H1 (cell line): Measurements from ENCODE around the gene ALDH3B1. TPM values are rescaled to one million over a fixed set of nuclear protein-coding genes. Genes with fewer than 3 reads are reported as not detected.

Source experiments
- BCL11A ChIP-seq, 2 experiments: IDR thresholded peaks; one replicate each; pipeline ENCODE4 v1.6.1; 2011; ENCODE audit warnings: low read depth in 2 of 2, low read length in 2 of 2, mild to moderate bottlenecking in 2 of 2
- BRCA1 ChIP-seq: IDR thresholded peaks from 2 replicates; pipeline ENCODE4 v1.6.1; 2012; ENCODE audit warnings: low read depth, low read length, improper control_type of control experiment
- CEBPB ChIP-seq: IDR thresholded peaks from 2 replicates; pipeline ENCODE4 v1.6.1; 2012; ENCODE audit warnings: low read depth, low read length
- EGR1 ChIP-seq: IDR thresholded peaks from 2 replicates; pipeline ENCODE4 v1.6.1; 2011; ENCODE audit warnings: low read depth, low read length, borderline replicate concordance
- EZH2 ChIP-seq: fragments of 200-600 bp; sonication (generic); IDR thresholded peaks from 2 replicates; pipeline ENCODE4 v1.7.1; 2012; ENCODE audit warnings: low read depth, mild to moderate bottlenecking, moderate library complexity, low read length, inconsistent platforms; ENCODE audit not compliant: severe bottlenecking
- GABPA ChIP-seq: IDR thresholded peaks from 2 replicates; pipeline ENCODE4 v1.6.1; 2011; ENCODE audit warnings: mild to moderate bottlenecking, low read length, moderate library complexity, borderline replicate concordance; ENCODE audit not compliant: insufficient read depth
- HDAC2 ChIP-seq, 2 experiments: fragments of 300-600 bp in 1 of 2; sonication (generic) in 1 of 2; IDR thresholded peaks; 2 replicates each; pipeline ENCODE4 v1.6.1; 2011 to 2012; ENCODE audit warnings: low read depth in 2 of 2, low read length in 2 of 2, mild to moderate bottlenecking in 2 of 2, moderate library complexity in 2 of 2, borderline replicate concordance in 1 of 2, inconsistent platforms in 1 of 2
- JUN ChIP-seq: IDR thresholded peaks from 2 replicates; pipeline ENCODE4 v1.6.1; 2011; ENCODE audit warnings: low read depth, mild to moderate bottlenecking, improper control_type of control experiment, low read length
- MAFK ChIP-seq: IDR thresholded peaks from 2 replicates; pipeline ENCODE4 v1.6.1; 2012; ENCODE audit warnings: low read depth, mild to moderate bottlenecking, improper control_type of control experiment, low read length
- POLR2A ChIP-seq, 2 experiments: IDR thresholded peaks; 1 replicate in 1 of 2; 2 replicates in 1 of 2; pipeline ENCODE4 v1.6.1; 2011; ENCODE audit warnings: low read depth in 2 of 2, low read length in 2 of 2, mild to moderate bottlenecking in 2 of 2; ENCODE audit errors: control extremely low read depth in 1 of 2
- SIN3A ChIP-seq, 2 experiments: IDR thresholded peaks in 1 of 2; conservative IDR thresholded peaks in 1 of 2; 2 replicates each; pipeline ENCODE4 v1.6.1; 2011 to 2012; ENCODE audit warnings: low read length in 2 of 2, improper control_type of control experiment in 1 of 2, low read depth in 1 of 2, mild to moderate bottlenecking in 1 of 2
- SP1 ChIP-seq: IDR thresholded peaks from 2 replicates; pipeline ENCODE4 v1.6.1; 2011; ENCODE audit warnings: low read depth, low read length
- SP4 ChIP-seq: IDR thresholded peaks from 2 replicates; pipeline ENCODE4 v1.6.1; 2012; ENCODE audit warnings: low read length, inconsistent platforms
- SUZ12 ChIP-seq: fragments of 200-600 bp; sonication (generic); IDR thresholded peaks from 2 replicates; pipeline ENCODE4 v1.6.1; 2012; ENCODE audit warnings: mild to moderate bottlenecking, inconsistent platforms, low read length, moderate library complexity, mixed read lengths
- TAF1 ChIP-seq: IDR thresholded peaks from 2 replicates; pipeline ENCODE4 v1.6.1; 2011; ENCODE audit warnings: mild to moderate bottlenecking, low read depth, low read length
- TAF7 ChIP-seq: optimal IDR thresholded peaks from 2 replicates; pipeline ENCODE3; 2011; ENCODE audit warnings: low read depth, mild to moderate bottlenecking, inconsistent platforms, low read length, moderate library complexity, borderline replicate concordance
- ZNF274 ChIP-seq: IDR thresholded peaks from 2 replicates; pipeline ENCODE4 v1.7.0; 2012; ENCODE audit warnings: low read length, borderline replicate concordance; ENCODE audit errors: extremely low read depth
- polyA plus RNA-seq, 7 experiments: library from polyadenylated mRNA; depleted of rRNA in 3 of 7; stranded (reverse) in 5 of 7; unstranded in 2 of 7; fragments of >200 nt in 5 of 7; fragments of 200-250 nt in 2 of 7; gene quantifications; 1 replicate in 5 of 7; 2 replicates in 1 of 7; 4 replicates in 1 of 7; pipeline versions ENCODE4 v1.2.1 to v1.2.3, GENCODE V29; 2011 to 2013; ENCODE audit warnings: missing spikeins in 2 of 7, mixed read lengths in 2 of 7
- total RNA-seq: library from RNA; stranded (reverse); fragmentation: NEBNext Ultra II Directional; extraction: Animal tissue kit (Norgen Biotek cat#: 25700); gene quantifications from 2 replicates; pipeline ENCODE4 v1.2.1, GENCODE V29; 2021
- TF ChIP-seq, protein P1 (sequence below): IDR thresholded peaks from 2 replicates; pipeline ENCODE4 v1.6.1; 2012; ENCODE audit warnings: low read length, inconsistent platforms

Gene ALDH3B1
- total and polyA plus RNA-seq, 2 of the 8 experiments (the other 6 are each of a cell fraction or from before 2014, with no cell fraction given): 0.32 to 0.47 TPM

DNA sequence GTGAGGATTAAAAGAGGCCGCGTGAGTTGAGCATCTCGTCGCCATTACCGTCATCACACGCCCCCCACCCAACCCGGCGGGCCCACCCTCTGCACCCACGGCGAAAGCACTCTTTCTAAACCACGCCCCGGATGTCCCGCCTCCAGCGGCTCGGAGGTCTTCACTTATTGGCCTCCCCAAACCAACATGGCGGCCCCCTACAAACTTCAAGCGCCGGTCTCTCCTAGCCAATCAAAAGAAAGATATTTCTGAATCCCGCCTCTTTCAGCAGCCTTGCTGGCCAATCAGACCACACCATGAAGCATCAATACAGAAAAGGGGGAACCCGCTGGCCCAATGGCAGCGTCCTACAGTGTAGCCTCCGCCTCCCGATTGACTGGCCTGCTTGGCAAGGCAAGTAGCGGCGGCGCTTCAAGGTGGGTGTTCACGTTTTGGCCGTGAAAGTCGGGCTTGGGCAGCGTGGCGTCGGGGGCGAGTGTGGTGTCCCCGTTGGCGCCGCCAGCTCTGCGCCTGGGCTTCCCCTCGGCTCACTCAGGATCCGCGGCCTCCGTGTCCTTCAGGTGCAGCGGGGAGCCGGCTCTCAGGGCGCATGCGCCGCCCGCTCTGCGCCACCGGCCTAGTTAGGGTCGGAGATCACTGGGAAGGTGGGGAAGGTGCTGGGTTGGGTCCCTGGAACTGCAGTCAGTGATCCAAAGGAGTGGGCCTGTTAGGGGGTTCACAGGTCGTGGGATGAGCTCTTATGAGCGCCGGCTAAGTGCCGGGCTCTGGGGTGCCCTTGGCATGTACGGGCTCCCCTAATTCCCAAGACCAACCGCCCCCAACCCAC is 20.4 kb downstream of the ALDH3B1 start, which contains the start of gene NDUFS8 (continued):
- 0 out of 4 replicates have a peak, but pooled peaks of 1 of the 2 experiments have one; percentile 65 for TF ChIP-seq HDAC2 (IDR thresholded peaks at IDR 0.05; ENCODE audit: borderline replicate concordance in 1 of 2, low read depth in 2 of 2, low read length in 2 of 2)
- no peak for TF ChIP-seq CEBPB
- peak in 1 of 2 experiments; percentile 64; a peak in 2 of 3 replicates for TF ChIP-seq POLR2A (IDR thresholded peaks at IDR 0.05; ENCODE audit: control extremely low read depth in 1 of 2, low read depth in 2 of 2, low read length in 2 of 2)
- TF ChIP-seq SUZ12: no peak
- TF ChIP-seq SP4: no peak
- no peak for TF ChIP-seq MAFK
- no peak for TF ChIP-seq EZH2
- peak; percentile 66 for TF ChIP-seq TAF7
- peak; percentile 96 for TF ChIP-seq SP1
- TF ChIP-seq EGR1: no peak
- no peak; a peak in 1 of 4 replicates for TF ChIP-seq SIN3A (conservative IDR thresholded peaks at IDR 0.05 in 1 of 2, IDR thresholded peaks at IDR 0.05 in 1 of 2; ENCODE audit: low read depth in 1 of 2, low read length in 2 of 2)
- TF ChIP-seq BRCA1: no peak
- no peak for TF ChIP-seq BCL11A (IDR thresholded peaks at IDR 0.05; ENCODE audit: low read depth in 2 of 2, low read length in 2 of 2)
- no peak for TF ChIP-seq ZNF274
- no peak for TF ChIP-seq JUN
- no peak for TF ChIP-seq GABPA
- TF ChIP-seq TAF1: peak; percentile 81
- TF ChIP-seq, protein P1, sequence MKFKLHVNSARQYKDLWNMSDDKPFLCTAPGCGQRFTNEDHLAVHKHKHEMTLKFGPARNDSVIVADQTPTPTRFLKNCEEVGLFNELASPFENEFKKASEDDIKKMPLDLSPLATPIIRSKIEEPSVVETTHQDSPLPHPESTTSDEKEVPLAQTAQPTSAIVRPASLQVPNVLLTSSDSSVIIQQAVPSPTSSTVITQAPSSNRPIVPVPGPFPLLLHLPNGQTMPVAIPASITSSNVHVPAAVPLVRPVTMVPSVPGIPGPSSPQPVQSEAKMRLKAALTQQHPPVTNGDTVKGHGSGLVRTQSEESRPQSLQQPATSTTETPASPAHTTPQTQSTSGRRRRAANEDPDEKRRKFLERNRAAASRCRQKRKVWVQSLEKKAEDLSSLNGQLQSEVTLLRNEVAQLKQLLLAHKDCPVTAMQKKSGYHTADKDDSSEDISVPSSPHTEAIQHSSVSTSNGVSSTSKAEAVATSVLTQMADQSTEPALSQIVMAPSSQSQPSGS: no peak
